ENCODE measurements around the gene RASA2. TPM values are rescaled to one million over a fixed set of nuclear protein-coding genes. Genes with fewer than 3 reads are reported as not detected.

RASA2 gene
- total RNA-seq, 6 experiments from 2014 or later = 12.6 to 17.7 (median 14.5) TPM

- H3K4me1 Mint-ChIP-seq (ENCODE audit: low read depth) = peaks cover 1% of the 10 kb centered on the region
- no peak for DNase-seq
- no peak overlapping the region for H3K27ac Mint-ChIP-seq
- no peak overlapping the region for H3K4me3 Mint-ChIP-seq
- no peaks in the 10 kb centered on the region for H3K27me3 Mint-ChIP-seq (ENCODE audit: insufficient read depth)
- peaks cover 11% of the 10 kb centered on the region; the same call in 1 of the 2 replicates for H3K36me3 Mint-ChIP-seq (ENCODE audit: low read depth)
- no peaks in the 10 kb centered on the region for H3K9me3 Mint-ChIP-seq
- TF ChIP-seq CTCF (IDR thresholded peaks at IDR 0.05) = no peak
Measured at GRCh38 chr3:141610939-141611338, 124.1 kb downstream of the RASA2 start.

- Mint-ChIP-seq H3K27ac (no peak overlapping the region), H3K27me3 (ENCODE audit: insufficient read depth) (peaks cover 3% of the 10 kb centered on the region; the same call in 1 of the 2 replicates), H3K4me1 (ENCODE audit: low read depth) (no peaks in the 10 kb centered on the region), H3K36me3 (ENCODE audit: low read depth) (peaks cover 6% of the 10 kb centered on the region), H3K4me3 (no peak overlapping the region), H3K9me3 (no peaks in the 10 kb centered on the region)
- DNase-seq = no peak
- TF ChIP-seq CTCF (IDR thresholded peaks at IDR 0.05) = no peak
Measured at GRCh38 chr3:141618103-141618910, 131.5 kb downstream of the RASA2 start.

- H3K4me1 Mint-ChIP-seq (ENCODE audit: low read depth) = no peaks in the 10 kb centered on the region
- H3K9me3 Mint-ChIP-seq = no peaks in the 10 kb centered on the region
- peaks cover 6% of the 10 kb centered on the region for H3K36me3 Mint-ChIP-seq (ENCODE audit: low read depth)
- DNase-seq = no peak
- no peak overlapping the region for H3K4me3 Mint-ChIP-seq
- H3K27me3 Mint-ChIP-seq (ENCODE audit: insufficient read depth) = peaks cover 3% of the 10 kb centered on the region; the same call in 1 of the 2 replicates
- no peak for TF ChIP-seq CTCF (IDR thresholded peaks at IDR 0.05)
- H3K27ac Mint-ChIP-seq = no peak overlapping the region
Measured at GRCh38 chr3:141618938-141619337, 132.1 kb downstream of the RASA2 start.

- H3K9me3 Mint-ChIP-seq = no peaks in the 10 kb centered on the region
- peaks cover 6% of the 10 kb centered on the region for H3K36me3 Mint-ChIP-seq (ENCODE audit: low read depth)
- no peak overlapping the region for H3K27ac Mint-ChIP-seq
- TF ChIP-seq CTCF (IDR thresholded peaks at IDR 0.05) = no peak
- H3K27me3 Mint-ChIP-seq (ENCODE audit: insufficient read depth) = peaks cover 3% of the 10 kb centered on the region; the same call in 1 of the 2 replicates
- no peak overlapping the region for H3K4me3 Mint-ChIP-seq
- H3K4me1 Mint-ChIP-seq (ENCODE audit: low read depth) = no peaks in the 10 kb centered on the region
- DNase-seq = no peak
Measured at GRCh38 chr3:141619450-141619849, 132.6 kb downstream of the RASA2 start.

GRCh38 chr3:141623691-141624090 is 136.9 kb downstream of the RASA2 start:
- H3K27ac Mint-ChIP-seq = no peak overlapping the region
- H3K4me1 Mint-ChIP-seq (ENCODE audit: low read depth) = peaks cover 5% of the 10 kb centered on the region
- DNase-seq = no peak
- H3K9me3 Mint-ChIP-seq = peaks cover 9% of the 10 kb centered on the region
- no peak overlapping the region for H3K4me3 Mint-ChIP-seq
- peaks cover 8% of the 10 kb centered on the region for H3K36me3 Mint-ChIP-seq (ENCODE audit: low read depth)
- TF ChIP-seq CTCF (IDR thresholded peaks at IDR 0.05) = no peak
- H3K27me3 Mint-ChIP-seq (ENCODE audit: insufficient read depth) = peaks cover 3% of the 10 kb centered on the region; the same call in 1 of the 2 replicates

Data from HFFc6 (cell line).